H1 (cell line): ENCODE results near the gene TMEM225B.

Experiments used
- CHD2 ChIP-seq: IDR thresholded peaks from 2 replicates; pipeline ENCODE4 v1.6.1; 2012; ENCODE audit warnings: low read length, improper control_type of control experiment
- CTCF ChIP-seq, 3 experiments: IDR thresholded peaks; 1 replicate in 2 of 3; 2 replicates in 1 of 3; pipeline versions ENCODE4 v1.5.1 to v1.6.1; 2011; ENCODE audit warnings: low read length in 3 of 3, mild to moderate bottlenecking in 3 of 3, inconsistent platforms in 2 of 3, low read depth in 1 of 3, moderate library complexity in 1 of 3; ENCODE audit not compliant: insufficient read depth in 1 of 3; ENCODE audit errors: control extremely low read depth in 1 of 3
- EP300 ChIP-seq, 2 experiments: IDR thresholded peaks; 1 replicate in 1 of 2; 2 replicates in 1 of 2; pipeline ENCODE4 v1.6.1; 2011 to 2012; ENCODE audit warnings: low read depth in 2 of 2, low read length in 2 of 2, mild to moderate bottlenecking in 2 of 2, borderline replicate concordance in 1 of 2, inconsistent platforms in 1 of 2, moderate library complexity in 1 of 2
- EZH2 ChIP-seq: fragments of 200-600 bp; sonication (generic); IDR thresholded peaks from 2 replicates; pipeline ENCODE4 v1.7.1; 2012; ENCODE audit warnings: low read depth, mild to moderate bottlenecking, moderate library complexity, low read length, inconsistent platforms; ENCODE audit not compliant: severe bottlenecking
- GABPA ChIP-seq: IDR thresholded peaks from 2 replicates; pipeline ENCODE4 v1.6.1; 2011; ENCODE audit warnings: mild to moderate bottlenecking, low read length, moderate library complexity, borderline replicate concordance; ENCODE audit not compliant: insufficient read depth
- GTF2F1 ChIP-seq: IDR thresholded peaks from 2 replicates; pipeline ENCODE4 v1.6.1; 2012; ENCODE audit warnings: low read depth, low read length, improper control_type of control experiment, borderline replicate concordance
- MAX ChIP-seq: IDR thresholded peaks from 2 replicates; pipeline ENCODE4 v1.6.1; 2012; ENCODE audit warnings: inconsistent platforms
- POLR2A ChIP-seq, 2 experiments: IDR thresholded peaks; 1 replicate in 1 of 2; 2 replicates in 1 of 2; pipeline ENCODE4 v1.6.1; 2011; ENCODE audit warnings: low read depth in 2 of 2, low read length in 2 of 2, mild to moderate bottlenecking in 2 of 2; ENCODE audit errors: control extremely low read depth in 1 of 2
- SAP30 ChIP-seq: fragments of 300-600 bp; sonication (generic); IDR thresholded peaks from 2 replicates; pipeline ENCODE4 v1.7.1; 2012; ENCODE audit warnings: low read length, moderate library complexity, mild to moderate bottlenecking, inconsistent platforms; ENCODE audit not compliant: insufficient read depth, insufficient replicate concordance
- SRF ChIP-seq: IDR thresholded peaks from 2 replicates; pipeline ENCODE4 v1.6.1; 2011; ENCODE audit warnings: mild to moderate bottlenecking, low read depth, low read length, moderate library complexity
- TAF1 ChIP-seq: IDR thresholded peaks from 2 replicates; pipeline ENCODE4 v1.6.1; 2011; ENCODE audit warnings: mild to moderate bottlenecking, low read depth, low read length
- USF2 ChIP-seq: IDR thresholded peaks from 2 replicates; pipeline ENCODE4 v1.6.1; 2011; ENCODE audit warnings: low read length, improper control_type of control experiment
- YY1 ChIP-seq: IDR thresholded peaks from 2 replicates; pipeline ENCODE4 v1.6.1; 2011; ENCODE audit warnings: low read depth, mild to moderate bottlenecking, low read length

GRCh38 chr7:99625321-99625720 is 27.3 kb downstream of the TMEM225B start:
- TF ChIP-seq USF2 (no peak), EZH2 (no peak), MAX (no peak), CTCF (IDR thresholded peaks at IDR 0.05; ENCODE audit: control extremely low read depth in 1 of 3, insufficient read depth in 1 of 3, low read depth in 1 of 3, low read length in 3 of 3) (no peak), GTF2F1 (no peak), CHD2 (no peak), POLR2A (IDR thresholded peaks at IDR 0.05; ENCODE audit: control extremely low read depth in 1 of 2, low read depth in 2 of 2, low read length in 2 of 2) (no peak), SRF (no peak), SAP30 (no peak), TAF1 (no peak), YY1 (no peak), EP300 (IDR thresholded peaks at IDR 0.05; ENCODE audit: borderline replicate concordance in 1 of 2, low read depth in 2 of 2, low read length in 2 of 2) (no peak), GABPA (no peak)
